ENCODE data around the gene SLAMF1.

DNA sequence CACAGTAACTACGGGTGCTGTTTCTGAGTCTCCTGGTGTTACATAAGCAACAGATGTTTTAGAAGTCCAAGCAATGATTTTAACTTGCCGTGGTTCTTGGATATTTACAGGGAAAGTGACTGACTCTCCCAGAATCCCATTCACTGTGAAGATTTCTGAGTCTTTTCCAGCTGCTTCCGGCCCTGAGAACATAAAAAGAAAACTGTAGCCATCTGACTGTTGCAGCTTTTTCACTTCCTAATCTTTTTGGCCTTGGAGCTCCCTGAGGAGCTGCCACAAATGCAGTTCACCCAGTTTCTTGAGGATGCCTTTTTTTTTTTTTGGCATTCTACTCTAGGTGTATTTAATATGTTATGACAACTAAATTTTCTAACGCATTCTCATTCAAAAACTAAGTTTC lies 81.3 kb downstream of the SLAMF1 start:
- TF ChIP-seq, protein P1, sequence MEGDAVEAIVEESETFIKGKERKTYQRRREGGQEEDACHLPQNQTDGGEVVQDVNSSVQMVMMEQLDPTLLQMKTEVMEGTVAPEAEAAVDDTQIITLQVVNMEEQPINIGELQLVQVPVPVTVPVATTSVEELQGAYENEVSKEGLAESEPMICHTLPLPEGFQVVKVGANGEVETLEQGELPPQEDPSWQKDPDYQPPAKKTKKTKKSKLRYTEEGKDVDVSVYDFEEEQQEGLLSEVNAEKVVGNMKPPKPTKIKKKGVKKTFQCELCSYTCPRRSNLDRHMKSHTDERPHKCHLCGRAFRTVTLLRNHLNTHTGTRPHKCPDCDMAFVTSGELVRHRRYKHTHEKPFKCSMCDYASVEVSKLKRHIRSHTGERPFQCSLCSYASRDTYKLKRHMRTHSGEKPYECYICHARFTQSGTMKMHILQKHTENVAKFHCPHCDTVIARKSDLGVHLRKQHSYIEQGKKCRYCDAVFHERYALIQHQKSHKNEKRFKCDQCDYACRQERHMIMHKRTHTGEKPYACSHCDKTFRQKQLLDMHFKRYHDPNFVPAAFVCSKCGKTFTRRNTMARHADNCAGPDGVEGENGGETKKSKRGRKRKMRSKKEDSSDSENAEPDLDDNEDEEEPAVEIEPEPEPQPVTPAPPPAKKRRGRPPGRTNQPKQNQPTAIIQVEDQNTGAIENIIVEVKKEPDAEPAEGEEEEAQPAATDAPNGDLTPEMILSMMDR (IDR thresholded peaks at IDR 0.05; ENCODE audit: insufficient read depth, low read depth, low read length) = no peak
- TF ChIP-seq EZH2 (IDR thresholded peaks at IDR 0.05; ENCODE audit: insufficient read depth, low read length) = no peak
